ENCODE data around the gene HOXB2.

Gene HOXB2

DNA sequence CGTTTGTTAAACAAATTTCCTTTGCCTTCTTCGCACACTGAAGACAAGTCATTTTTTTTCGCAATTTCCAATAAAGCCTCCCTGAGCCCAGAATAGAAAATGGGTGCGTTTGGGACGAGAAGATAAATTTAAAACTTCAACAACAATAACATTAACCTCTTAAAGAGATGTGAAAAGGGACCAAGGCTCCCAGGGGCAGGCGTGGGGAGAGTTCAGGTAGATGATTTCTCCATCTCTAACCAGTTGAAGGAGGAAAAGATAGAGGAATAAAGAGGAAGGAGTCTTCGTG lies 34.5 kb upstream of the HOXB2 start:
- in situ Hi-C loops (cut with HindIII; ENCODE audit: low sequenced_read_pairs): no loop called here

- in situ Hi-C loops (cut with HindIII; ENCODE audit: low sequenced_read_pairs): no loop called here
Measured at GRCh38 chr17:48578616-48579470, 33.9 kb upstream of the HOXB2 start.

GRCh38 chr17:48577946-48578615 lies 33.2 kb upstream of the HOXB2 start, which contains the start of gene HOXB4:
Gene HOXB4, minus strand, starts transcription at chr17:48578350. Its CDS starts 31 bp downstream, at chr17:48578319.
- in situ Hi-C loops (cut with HindIII; ENCODE audit: low sequenced_read_pairs): no loop called here

- in situ Hi-C loops (cut with HindIII; ENCODE audit: low sequenced_read_pairs): no loop called here
Measured at GRCh38 chr17:48577330-48577945, 32.5 kb upstream of the HOXB2 start.

GRCh38 chr17:48576479-48577309 lies 31.8 kb upstream of the HOXB2 start:
- in situ Hi-C loops (cut with HindIII; ENCODE audit: low sequenced_read_pairs): no loop called here

GRCh38 chr17:48575673-48576478 lies 31.0 kb upstream of the HOXB2 start:
- in situ Hi-C loops (cut with HindIII; ENCODE audit: low sequenced_read_pairs): no loop called here

- in situ Hi-C loops (cut with HindIII; ENCODE audit: low sequenced_read_pairs): no loop called here
Measured at GRCh38 chr17:48575066-48575582, 30.2 kb upstream of the HOXB2 start.

DNA sequence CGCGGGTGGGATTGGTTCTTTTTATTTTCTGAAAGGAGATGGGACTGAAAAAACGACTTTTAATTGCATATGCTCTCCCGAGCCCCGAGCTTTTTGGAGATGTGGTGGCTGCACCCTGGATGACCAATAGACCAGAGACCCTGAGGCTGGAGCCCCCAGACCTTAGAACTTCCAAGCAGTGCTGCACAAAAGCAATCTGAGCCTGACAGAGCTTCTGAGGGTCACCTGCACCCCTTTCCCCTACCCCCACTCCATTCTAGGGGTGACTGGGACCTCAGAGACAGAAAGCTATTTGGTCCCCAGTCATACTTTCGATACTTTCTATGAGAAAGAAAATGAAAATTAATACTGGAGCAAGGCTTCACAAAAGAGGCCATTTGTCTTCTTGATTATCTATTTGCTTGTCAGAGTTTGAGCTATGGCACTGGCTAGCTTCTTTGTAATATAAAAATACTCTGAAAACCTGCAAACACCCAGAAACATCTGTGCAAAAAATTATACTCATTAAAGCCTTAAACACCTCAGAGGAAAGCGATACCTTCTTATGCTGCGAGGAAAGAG lies 29.7 kb upstream of the HOXB2 start:
- in situ Hi-C loops (cut with HindIII; ENCODE audit: low sequenced_read_pairs): no loop called here

DNA sequence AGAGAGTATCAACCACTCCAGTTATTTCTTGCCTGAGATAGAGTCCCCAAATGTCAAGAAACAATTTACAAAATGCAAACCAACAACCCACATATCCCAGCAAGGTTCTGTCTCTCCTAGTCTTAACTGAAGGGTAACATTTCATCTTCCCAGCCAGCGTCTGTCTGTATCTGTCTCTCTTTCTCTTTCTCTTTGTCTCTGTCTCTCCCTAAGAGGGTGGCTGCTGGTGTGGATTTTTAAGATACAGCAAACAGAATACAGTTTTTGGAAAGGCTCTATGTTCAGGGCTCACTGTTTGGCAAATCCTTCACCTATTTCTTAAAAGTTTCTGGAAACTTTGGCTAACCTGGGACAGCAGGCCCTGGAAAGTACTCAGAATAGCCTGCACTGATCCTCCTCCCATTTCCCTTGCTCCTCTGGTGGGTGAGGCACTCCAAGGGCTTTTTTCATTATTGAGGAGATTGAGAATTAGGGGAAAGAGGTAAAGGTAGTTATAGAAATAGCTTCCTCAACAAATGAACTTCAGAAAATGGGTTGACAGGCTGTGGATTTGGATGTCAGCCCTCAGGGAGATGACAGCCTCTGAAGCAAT lies 27.0 kb upstream of the HOXB2 start:
- in situ Hi-C loops (cut with HindIII; ENCODE audit: low sequenced_read_pairs): no loop called here

- in situ Hi-C loops (cut with HindIII; ENCODE audit: low sequenced_read_pairs): no loop called here
Measured at GRCh38 chr17:48571024-48571818, 26.3 kb upstream of the HOXB2 start.

- in situ Hi-C loops (cut with HindIII; ENCODE audit: low sequenced_read_pairs): no loop called here
Measured at GRCh38 chr17:48570325-48571023, 25.6 kb upstream of the HOXB2 start.

GRCh38 chr17:48569674-48570324 lies 24.9 kb upstream of the HOXB2 start:
- in situ Hi-C loops (cut with HindIII; ENCODE audit: low sequenced_read_pairs): no loop called here

GRCh38 chr17:48569240-48569582 lies 24.3 kb upstream of the HOXB2 start:
- in situ Hi-C loops (cut with HindIII; ENCODE audit: low sequenced_read_pairs): no loop called here

DNA sequence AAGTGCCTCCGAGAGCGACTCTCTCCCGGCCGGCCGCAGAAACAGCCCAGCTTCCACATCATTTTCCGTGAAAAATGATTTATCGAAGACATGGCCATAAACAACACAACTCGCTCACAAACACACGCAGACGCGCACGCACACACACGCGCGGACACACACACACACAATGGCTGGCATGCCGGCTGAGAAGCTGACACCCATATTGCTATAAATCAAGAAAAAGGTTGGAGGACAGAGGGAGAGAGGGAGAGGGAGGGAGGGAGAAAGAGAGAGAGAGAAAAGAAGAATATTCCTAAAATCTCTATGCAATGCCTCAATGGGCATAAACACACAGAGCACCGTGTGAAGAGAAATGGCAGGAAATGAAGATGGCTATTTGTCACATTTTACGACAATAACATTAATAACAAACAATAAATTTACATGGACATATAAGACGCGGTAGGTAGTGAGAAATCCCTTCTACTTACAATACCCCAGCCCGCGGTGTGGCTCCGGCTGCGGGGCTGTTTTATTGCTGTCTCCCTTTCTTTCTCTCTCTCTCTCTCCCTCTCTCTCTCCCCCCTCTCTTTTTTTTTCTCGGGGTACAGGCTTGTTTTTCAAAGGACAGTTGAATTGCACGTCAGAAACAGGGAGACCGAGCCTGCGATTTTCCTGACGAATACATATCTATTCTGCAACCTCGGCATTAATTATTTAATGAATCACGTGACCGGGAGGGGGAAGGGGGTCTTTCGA lies 23.8 kb upstream of the HOXB2 start:
- in situ Hi-C loops (cut with HindIII; ENCODE audit: low sequenced_read_pairs): no loop called here

DNA sequence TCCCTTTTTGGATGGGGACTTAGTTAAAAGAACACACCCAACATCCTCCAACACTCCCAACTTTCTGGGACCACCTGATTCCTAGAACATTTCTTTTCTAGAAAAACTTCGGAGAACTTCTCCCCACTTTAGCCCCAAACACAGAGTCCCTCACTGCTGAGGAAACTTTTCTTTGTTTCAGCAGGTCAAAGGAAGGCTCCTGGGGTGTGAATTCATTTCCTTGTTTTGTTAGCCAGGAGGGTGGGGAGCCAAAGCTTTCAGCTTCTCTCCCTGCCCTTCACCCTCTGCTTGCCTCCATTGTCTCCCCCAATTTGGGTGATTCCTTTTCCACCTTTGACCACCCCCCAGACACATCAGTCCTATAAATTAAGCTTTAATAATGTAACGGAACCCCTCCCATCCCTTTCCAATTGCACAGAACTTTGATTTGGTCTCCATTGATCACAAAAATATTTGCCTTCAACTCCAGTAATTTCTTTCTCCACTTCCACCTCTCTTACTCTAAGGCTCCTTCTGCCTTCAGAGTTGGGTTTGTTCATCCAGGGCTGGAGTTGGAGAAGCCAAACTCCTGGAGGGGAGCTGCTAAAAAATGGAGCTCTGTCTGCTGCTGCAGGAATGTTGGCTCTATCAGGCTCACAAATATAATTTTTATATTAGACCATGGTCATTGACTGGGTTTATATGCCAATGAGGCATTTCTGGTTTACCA lies 22.9 kb upstream of the HOXB2 start:
- in situ Hi-C loops (cut with HindIII; ENCODE audit: low sequenced_read_pairs): no loop called here

DNA sequence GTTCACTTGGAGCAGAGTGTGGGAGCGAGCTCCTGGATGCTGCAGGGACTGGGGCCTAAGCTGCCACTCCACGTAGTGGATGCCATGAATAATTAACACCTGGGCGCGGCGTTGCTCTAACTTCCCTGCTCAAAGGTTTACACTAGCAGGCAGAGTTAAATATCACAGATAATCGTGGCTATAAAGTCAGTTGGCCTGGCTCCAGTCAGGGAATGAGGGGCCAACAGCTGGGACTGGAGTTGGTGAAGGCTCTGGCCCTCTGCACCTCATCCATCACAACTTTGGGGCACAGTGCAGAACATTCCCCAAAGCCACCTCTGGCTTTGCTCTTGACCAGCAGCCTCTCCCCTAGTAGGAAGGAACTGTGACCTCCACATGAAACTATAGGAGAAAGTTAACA lies 22.3 kb upstream of the HOXB2 start:
- in situ Hi-C loops (cut with HindIII; ENCODE audit: low sequenced_read_pairs): no loop called here

Data from DLD1 (cell line).